ENCODE measurements around the gene ACADM. TPM values are rescaled to one million over a fixed set of nuclear protein-coding genes. Genes with fewer than 3 reads are reported as not detected.
"Not testable (repeated sequence)": the region's sequence is repeated elsewhere in the genome, so short reads cannot be mapped to it uniquely, and the experiment has no call there.

The ACADM gene
- total RNA-seq, 1 experiment from 2014 or later = 48.7 TPM

DNA sequence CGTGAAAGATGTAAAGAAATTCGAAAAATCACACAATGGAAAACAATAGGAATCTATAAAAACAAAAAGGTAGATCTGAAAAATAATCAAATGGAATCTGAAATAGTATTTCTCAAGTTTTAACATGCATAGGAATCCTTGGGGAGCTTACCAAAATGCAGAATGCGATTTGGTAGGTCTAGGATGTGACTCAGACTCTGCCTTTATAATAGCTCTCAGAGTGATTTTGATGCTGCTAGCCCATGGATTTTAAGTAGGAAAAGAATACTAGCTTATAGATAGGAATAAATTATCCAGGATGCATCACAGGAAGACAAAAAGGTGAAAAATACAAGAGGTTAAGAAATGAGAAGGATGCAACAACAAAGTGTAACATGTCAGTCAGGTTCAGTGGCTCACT lies 47.5 kb downstream of the ACADM start:
- H3K36me3 ChIP-seq (ENCODE audit: control insufficient read depth in 1 of 2, insufficient read depth in 2 of 2, low read length in 2 of 2) = no peaks in the 10 kb centered on the region
- BruUV-seq (replicated peaks) = no TSS peak
- H3K27me3 ChIP-seq (ENCODE audit: insufficient read depth, low read length) = no peaks in the 10 kb centered on the region
- H2AFZ ChIP-seq (ENCODE audit: low read depth, low read length, poor library complexity, severe bottlenecking) = no peak overlapping the region
- DNase-seq (ENCODE audit: low read depth, low spot score) (no peak), ATAC-seq (no peak)
- H3K4me3 ChIP-seq (replicated peaks in 1 of 2; ENCODE audit: low read depth in 1 of 2, low read length in 2 of 2) = no peak overlapping the region
- no peak overlapping the region for H3K4me2 ChIP-seq (ENCODE audit: low read length)
- ChIA-PET RAD21 (ENCODE audit: low non-redundant PET in 1 of 2, low total read pairs in 2 of 2, uncharacterized antibody in 2 of 2, unreplicated experiment in 2 of 2) (no interaction called here), POLR2A (interaction anchor here (0.7 to 1.7 kb wide), 2 partner anchors 13 to 1043 kb away, joined by 4 to 5 read pairs; partner anchors contain the start of gene RABGGTB), CTCF (no interaction called here)
- no peak overlapping the region for H3K9ac ChIP-seq (ENCODE audit: low read length)
- no peaks in the 10 kb centered on the region for H3K9me3 ChIP-seq (ENCODE audit: control insufficient read depth in 1 of 2, insufficient read depth in 1 of 2, low read depth in 1 of 2, low read length in 2 of 2)
- H3K79me2 ChIP-seq (ENCODE audit: insufficient read depth, low read length) = no peaks in the 10 kb centered on the region
- intact Hi-C loops (cut with micrococcal nuclease) = no loop called here
- H3K27ac ChIP-seq (ENCODE audit: low read depth, low read length) = no peak overlapping the region
- no peaks in the 10 kb centered on the region for H3K9me2 ChIP-seq (ENCODE audit: insufficient read depth)
- no peaks in the 10 kb centered on the region for H4K20me1 ChIP-seq (ENCODE audit: insufficient read depth)
- TF ChIP-seq RAD21 (IDR thresholded peaks at IDR 0.05; ENCODE audit: low read depth) (no peak), SP1 (IDR thresholded peaks at IDR 0.05; ENCODE audit: low read depth) (no peak), ELF1 (IDR thresholded peaks at IDR 0.05; ENCODE audit: borderline replicate concordance, low read depth) (no peak), EGR1 (IDR thresholded peaks at IDR 0.05; ENCODE audit: low read depth) (no peak), EZH2 (IDR thresholded peaks at IDR 0.05) (no peak), ZFX (IDR thresholded peaks at IDR 0.05) (no peak), TCF7L2 (IDR thresholded peaks at IDR 0.05; ENCODE audit: borderline replicate concordance, extremely low read depth, insufficient read depth, insufficient read length) (no peak), EZH2phosphoT487 (IDR thresholded peaks at IDR 0.05; ENCODE audit: borderline replicate concordance) (no peak), POLR2AphosphoS5 (IDR thresholded peaks at IDR 0.05; ENCODE audit: low read depth, low read length) (no peak)
- TF ChIP-seq, protein P1, sequence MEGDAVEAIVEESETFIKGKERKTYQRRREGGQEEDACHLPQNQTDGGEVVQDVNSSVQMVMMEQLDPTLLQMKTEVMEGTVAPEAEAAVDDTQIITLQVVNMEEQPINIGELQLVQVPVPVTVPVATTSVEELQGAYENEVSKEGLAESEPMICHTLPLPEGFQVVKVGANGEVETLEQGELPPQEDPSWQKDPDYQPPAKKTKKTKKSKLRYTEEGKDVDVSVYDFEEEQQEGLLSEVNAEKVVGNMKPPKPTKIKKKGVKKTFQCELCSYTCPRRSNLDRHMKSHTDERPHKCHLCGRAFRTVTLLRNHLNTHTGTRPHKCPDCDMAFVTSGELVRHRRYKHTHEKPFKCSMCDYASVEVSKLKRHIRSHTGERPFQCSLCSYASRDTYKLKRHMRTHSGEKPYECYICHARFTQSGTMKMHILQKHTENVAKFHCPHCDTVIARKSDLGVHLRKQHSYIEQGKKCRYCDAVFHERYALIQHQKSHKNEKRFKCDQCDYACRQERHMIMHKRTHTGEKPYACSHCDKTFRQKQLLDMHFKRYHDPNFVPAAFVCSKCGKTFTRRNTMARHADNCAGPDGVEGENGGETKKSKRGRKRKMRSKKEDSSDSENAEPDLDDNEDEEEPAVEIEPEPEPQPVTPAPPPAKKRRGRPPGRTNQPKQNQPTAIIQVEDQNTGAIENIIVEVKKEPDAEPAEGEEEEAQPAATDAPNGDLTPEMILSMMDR (IDR thresholded peaks at IDR 0.05 in 2 of 3, conservative IDR thresholded peaks at IDR 0.05 in 1 of 3; ENCODE audit: borderline replicate concordance in 1 of 3, insufficient read depth in 1 of 3, low read depth in 2 of 3, low read length in 2 of 3) = no peak
- TF ChIP-seq, protein P2, sequence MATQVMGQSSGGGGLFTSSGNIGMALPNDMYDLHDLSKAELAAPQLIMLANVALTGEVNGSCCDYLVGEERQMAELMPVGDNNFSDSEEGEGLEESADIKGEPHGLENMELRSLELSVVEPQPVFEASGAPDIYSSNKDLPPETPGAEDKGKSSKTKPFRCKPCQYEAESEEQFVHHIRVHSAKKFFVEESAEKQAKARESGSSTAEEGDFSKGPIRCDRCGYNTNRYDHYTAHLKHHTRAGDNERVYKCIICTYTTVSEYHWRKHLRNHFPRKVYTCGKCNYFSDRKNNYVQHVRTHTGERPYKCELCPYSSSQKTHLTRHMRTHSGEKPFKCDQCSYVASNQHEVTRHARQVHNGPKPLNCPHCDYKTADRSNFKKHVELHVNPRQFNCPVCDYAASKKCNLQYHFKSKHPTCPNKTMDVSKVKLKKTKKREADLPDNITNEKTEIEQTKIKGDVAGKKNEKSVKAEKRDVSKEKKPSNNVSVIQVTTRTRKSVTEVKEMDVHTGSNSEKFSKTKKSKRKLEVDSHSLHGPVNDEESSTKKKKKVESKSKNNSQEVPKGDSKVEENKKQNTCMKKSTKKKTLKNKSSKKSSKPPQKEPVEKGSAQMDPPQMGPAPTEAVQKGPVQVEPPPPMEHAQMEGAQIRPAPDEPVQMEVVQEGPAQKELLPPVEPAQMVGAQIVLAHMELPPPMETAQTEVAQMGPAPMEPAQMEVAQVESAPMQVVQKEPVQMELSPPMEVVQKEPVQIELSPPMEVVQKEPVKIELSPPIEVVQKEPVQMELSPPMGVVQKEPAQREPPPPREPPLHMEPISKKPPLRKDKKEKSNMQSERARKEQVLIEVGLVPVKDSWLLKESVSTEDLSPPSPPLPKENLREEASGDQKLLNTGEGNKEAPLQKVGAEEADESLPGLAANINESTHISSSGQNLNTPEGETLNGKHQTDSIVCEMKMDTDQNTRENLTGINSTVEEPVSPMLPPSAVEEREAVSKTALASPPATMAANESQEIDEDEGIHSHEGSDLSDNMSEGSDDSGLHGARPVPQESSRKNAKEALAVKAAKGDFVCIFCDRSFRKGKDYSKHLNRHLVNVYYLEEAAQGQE (IDR thresholded peaks at IDR 0.05; ENCODE audit: low read depth) = no peak
- H3K4me1 ChIP-seq (ENCODE audit: control insufficient read depth in 1 of 2, insufficient read depth in 2 of 2, low read length in 2 of 2) = peaks cover 11 to 24% of the 10 kb centered on the region in 2 experiments

DNA sequence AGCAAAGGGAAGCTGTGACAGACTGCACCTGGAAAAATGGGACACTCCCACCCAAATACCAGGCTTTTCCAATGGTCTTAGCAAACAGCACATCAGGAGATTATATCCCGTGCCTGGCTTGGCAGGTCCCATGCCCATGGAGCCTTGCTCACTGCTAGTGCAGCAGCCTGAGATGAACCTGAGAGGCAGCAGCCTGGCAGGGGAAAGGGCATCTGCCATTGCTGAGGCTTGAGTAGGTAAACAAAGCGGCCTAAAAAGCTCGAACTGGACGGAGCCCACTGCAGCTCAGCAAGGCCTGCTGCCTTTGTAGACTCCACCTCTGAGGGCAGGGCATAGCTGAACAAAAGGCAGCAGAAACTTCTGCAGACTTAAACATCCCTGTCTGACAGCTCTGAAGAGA lies 53.3 kb downstream of the ACADM start:
- intact Hi-C loops (cut with micrococcal nuclease); H3K9ac ChIP-seq (ENCODE audit: low read length); H3K79me2 ChIP-seq (ENCODE audit: insufficient read depth, low read length); H3K4me3 ChIP-seq (replicated peaks in 1 of 2; ENCODE audit: low read depth in 1 of 2, low read length in 2 of 2); ATAC-seq; H3K27ac ChIP-seq (ENCODE audit: low read depth, low read length); H2AFZ ChIP-seq (ENCODE audit: low read depth, low read length, poor library complexity, severe bottlenecking); H3K9me2 ChIP-seq (ENCODE audit: insufficient read depth); H3K4me2 ChIP-seq (ENCODE audit: low read length); H3K36me3 ChIP-seq (ENCODE audit: control insufficient read depth in 1 of 2, insufficient read depth in 2 of 2, low read length in 2 of 2); H3K9me3 ChIP-seq (ENCODE audit: control insufficient read depth in 1 of 2, insufficient read depth in 1 of 2, low read depth in 1 of 2, low read length in 2 of 2); RAD21 ChIA-PET (ENCODE audit: low non-redundant PET in 1 of 2, low total read pairs in 2 of 2, uncharacterized antibody in 2 of 2, unreplicated experiment in 2 of 2); H4K20me1 ChIP-seq (ENCODE audit: insufficient read depth); CTCF ChIA-PET; BruUV-seq (replicated peaks); H3K27me3 ChIP-seq (ENCODE audit: insufficient read depth, low read length); DNase-seq (ENCODE audit: low read depth, low spot score): not testable (repeated sequence)
- POLR2A ChIA-PET = interaction anchor here (4.3 kb wide), 1 partner anchor 7 kb away, joined by 20 read pairs; the partner anchor contains the start of gene RABGGTB
- peaks cover 11 to 17% of the 10 kb centered on the region in 2 experiments for H3K4me1 ChIP-seq (ENCODE audit: control insufficient read depth in 1 of 2, insufficient read depth in 2 of 2, low read length in 2 of 2)

Data from HCT116 (cell line).